ENCODE results near the gene MAST3.

Gene MAST3

DNA sequence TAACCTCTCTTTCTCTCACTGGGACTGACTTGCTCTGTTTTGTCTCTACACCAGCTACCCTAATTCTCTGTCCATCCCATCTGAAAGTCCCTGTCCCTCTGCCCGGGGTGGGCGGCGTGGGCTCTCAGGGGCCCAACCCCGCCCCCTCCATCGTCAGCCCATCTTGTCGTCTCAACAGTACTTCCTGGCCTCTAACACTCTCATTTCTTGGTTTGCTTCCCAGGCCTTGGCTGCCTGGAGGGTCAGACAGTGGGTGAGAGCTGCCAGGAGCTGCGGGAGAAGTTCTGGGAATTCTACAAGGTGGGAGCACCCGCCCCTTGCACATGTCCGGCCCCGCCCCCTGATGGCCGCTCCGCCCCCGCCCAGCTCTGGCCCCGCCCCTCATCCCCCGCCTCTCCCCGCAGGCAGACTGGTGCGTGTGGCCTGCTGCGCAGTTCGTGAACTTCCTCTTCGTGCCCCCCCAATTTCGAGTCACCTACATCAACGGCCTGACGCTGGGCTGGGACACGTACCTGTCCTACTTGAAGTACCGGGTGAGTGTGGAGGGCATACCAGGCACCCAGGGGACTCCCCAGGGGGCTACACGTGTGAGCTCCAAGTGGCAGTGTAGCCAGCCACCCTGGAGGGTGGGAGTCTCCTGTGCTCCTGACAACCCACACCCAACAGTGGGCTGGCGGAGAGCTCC is 97.1 kb downstream of the MAST3 start (continued):
- TF ChIP-seq, protein P1, sequence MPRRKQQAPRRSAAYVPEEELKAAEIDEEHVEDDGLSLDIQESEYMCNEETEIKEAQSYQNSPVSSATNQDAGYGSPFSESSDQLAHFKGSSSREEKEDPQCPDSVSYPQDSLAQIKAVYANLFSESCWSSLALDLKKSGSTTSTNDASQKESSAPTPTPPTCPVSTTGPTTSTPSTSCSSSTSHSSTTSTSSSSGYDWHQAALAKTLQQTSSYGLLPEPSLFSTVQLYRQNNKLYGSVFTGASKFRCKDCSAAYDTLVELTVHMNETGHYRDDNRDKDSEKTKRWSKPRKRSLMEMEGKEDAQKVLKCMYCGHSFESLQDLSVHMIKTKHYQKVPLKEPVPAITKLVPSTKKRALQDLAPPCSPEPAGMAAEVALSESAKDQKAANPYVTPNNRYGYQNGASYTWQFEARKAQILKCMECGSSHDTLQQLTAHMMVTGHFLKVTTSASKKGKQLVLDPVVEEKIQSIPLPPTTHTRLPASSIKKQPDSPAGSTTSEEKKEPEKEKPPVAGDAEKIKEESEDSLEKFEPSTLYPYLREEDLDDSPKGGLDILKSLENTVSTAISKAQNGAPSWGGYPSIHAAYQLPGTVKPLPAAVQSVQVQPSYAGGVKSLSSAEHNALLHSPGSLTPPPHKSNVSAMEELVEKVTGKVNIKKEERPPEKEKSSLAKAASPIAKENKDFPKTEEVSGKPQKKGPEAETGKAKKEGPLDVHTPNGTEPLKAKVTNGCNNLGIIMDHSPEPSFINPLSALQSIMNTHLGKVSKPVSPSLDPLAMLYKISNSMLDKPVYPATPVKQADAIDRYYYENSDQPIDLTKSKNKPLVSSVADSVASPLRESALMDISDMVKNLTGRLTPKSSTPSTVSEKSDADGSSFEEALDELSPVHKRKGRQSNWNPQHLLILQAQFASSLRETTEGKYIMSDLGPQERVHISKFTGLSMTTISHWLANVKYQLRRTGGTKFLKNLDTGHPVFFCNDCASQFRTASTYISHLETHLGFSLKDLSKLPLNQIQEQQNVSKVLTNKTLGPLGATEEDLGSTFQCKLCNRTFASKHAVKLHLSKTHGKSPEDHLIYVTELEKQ (tag by site-specific recombination; IDR thresholded peaks at IDR 0.05; ENCODE audit: borderline replicate concordance) = no peak
- peak; percentile 63; the same call in 1 of the 2 replicates for TF ChIP-seq ZFHX2 (tag by site-specific recombination; conservative IDR thresholded peaks at IDR 0.05)
- no peak for TF ChIP-seq ZNF214 (tag by site-specific recombination; IDR thresholded peaks at IDR 0.05; ENCODE audit: borderline replicate concordance)

DNA sequence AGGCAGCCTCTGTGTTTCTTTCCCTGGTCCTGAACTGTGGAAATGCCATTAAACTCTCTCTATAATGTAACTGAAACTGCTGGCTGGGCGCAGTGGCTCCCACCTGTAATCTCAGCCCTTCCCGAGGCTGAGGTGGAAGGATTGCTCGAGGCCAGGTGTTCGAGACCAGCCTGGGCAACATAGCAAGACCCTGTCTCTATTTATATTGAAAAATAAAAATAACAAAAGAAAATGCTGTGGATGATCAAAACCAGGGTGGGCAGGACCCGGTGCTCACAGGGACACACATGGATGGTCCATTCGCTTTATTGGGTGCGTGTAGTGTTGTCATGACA is 98.9 kb downstream of the MAST3 start:
- no peak overlapping the region for H3K4me3 ChIP-seq (ENCODE audit: low read depth, low read length)
- no peaks in the 10 kb centered on the region for H3K9me3 ChIP-seq (ENCODE audit: control insufficient read depth, insufficient read depth, low read depth, low read length)
- H3K36me3 ChIP-seq (ENCODE audit: control insufficient read depth in 2 of 2, insufficient read depth in 1 of 2, low read length in 2 of 2) = peaks cover 4 to 28% of the 10 kb centered on the region in 2 experiments; a peak in 2 of 3 replicates
- H3K4me1 ChIP-seq (ENCODE audit: control insufficient read depth, insufficient read depth, low read length) = no peaks in the 10 kb centered on the region
- TF ChIP-seq SETDB1 (IDR thresholded peaks at IDR 0.05; ENCODE audit: insufficient read length, low read length) = no peak
- TF ChIP-seq GFI1B (tag by site-specific recombination; IDR thresholded peaks at IDR 0.05) = no peak
- TF ChIP-seq ZNF654 (tag by site-specific recombination; IDR thresholded peaks at IDR 0.05; ENCODE audit: low read depth) = no peak
- no peak for TF ChIP-seq ZNF221 (tag by site-specific recombination; IDR thresholded peaks at IDR 0.05; ENCODE audit: borderline replicate concordance)
- no peak for TF ChIP-seq KLF10 (tag by site-specific recombination; IDR thresholded peaks at IDR 0.05)
- TF ChIP-seq ZNF621 (tag by site-specific recombination; IDR thresholded peaks at IDR 0.05) = no peak
- TF ChIP-seq ZNF785 (tag by site-specific recombination; IDR thresholded peaks at IDR 0.05) = no peak
- no peak for TF ChIP-seq ZNF529 (tag by site-specific recombination; IDR thresholded peaks at IDR 0.05; ENCODE audit: insufficient replicate concordance)
- H3K27ac ChIP-seq (ENCODE audit: extremely low read depth, low read depth, low read length) = no peak overlapping the region
- ChIA-PET POLR2A (no interaction called here), CTCF (no interaction called here)

- POLR2A ChIA-PET = interaction anchor here (0.6 kb wide), 1 partner anchor 145 kb away, joined by 3 read pairs; no protein-coding TSS in a partner anchor
- CTCF ChIA-PET = no interaction called here
- Histone ChIP-seq H3K27ac (ENCODE audit: extremely low read depth, low read depth, low read length) (no peak overlapping the region), H3K4me3 (ENCODE audit: low read depth, low read length) (no peak overlapping the region), H3K9me3 (ENCODE audit: control insufficient read depth, insufficient read depth, low read depth, low read length) (no peaks in the 10 kb centered on the region), H3K36me3 (ENCODE audit: control insufficient read depth in 2 of 2, insufficient read depth in 1 of 2, low read length in 2 of 2) (peaks cover 4 to 29% of the 10 kb centered on the region in 2 experiments; a peak in 2 of 3 replicates), H3K4me1 (ENCODE audit: control insufficient read depth, insufficient read depth, low read length) (no peaks in the 10 kb centered on the region)
- TF ChIP-seq ZNF175 (tag by site-specific recombination; IDR thresholded peaks at IDR 0.05) = no peak
- TF ChIP-seq ZBTB48 (tag by site-specific recombination; IDR thresholded peaks at IDR 0.05) = no peak
- TF ChIP-seq ZNF830 (tag by site-specific recombination; IDR thresholded peaks at IDR 0.05; ENCODE audit: low read depth) = no peak
- no peak for TF ChIP-seq ZNF121 (tag by site-specific recombination; IDR thresholded peaks at IDR 0.05)
- no peak for TF ChIP-seq ZNF155 (tag by site-specific recombination; IDR thresholded peaks at IDR 0.05)
- no peak for TF ChIP-seq BCL11B (tag by site-specific recombination; IDR thresholded peaks at IDR 0.05; ENCODE audit: low read depth)
- no peak for TF ChIP-seq ZNF704 (tag by site-specific recombination; IDR thresholded peaks at IDR 0.05)
- no peak for TF ChIP-seq ZNF416 (tag by site-specific recombination; IDR thresholded peaks at IDR 0.05)
- no peak for TF ChIP-seq SALL2 (tag by site-specific recombination; IDR thresholded peaks at IDR 0.05; ENCODE audit: borderline replicate concordance)
- TF ChIP-seq HOXA7 (CRISPR knock-in tag; IDR thresholded peaks at IDR 0.05; ENCODE audit: borderline replicate concordance) = no peak
- no peak for TF ChIP-seq MEIS1 (CRISPR knock-in tag; IDR thresholded peaks at IDR 0.05; ENCODE audit: borderline replicate concordance)
- no peak for TF ChIP-seq HOXC10 (CRISPR knock-in tag; IDR thresholded peaks at IDR 0.05)
- no peak for TF ChIP-seq ZNF148 (tag by site-specific recombination; IDR thresholded peaks at IDR 0.05; ENCODE audit: borderline replicate concordance)
These were observed 99.7 kb downstream of the MAST3 start for GRCh38 chr19:18197306-18197705.

Data from HEK293 (cell line).